Neural progenitor cell (in vitro differentiated cells): ENCODE data around the gene UBE2G2. TPM values are rescaled to one million over a fixed set of nuclear protein-coding genes. Genes with fewer than 3 reads are reported as not detected.

Experiments used
- DNase-seq: peaks from one replicate; pipeline ENCODE4 v3.0.0-alpha.2; 2016; ENCODE audit warnings: low spot score
- H2AFZ ChIP-seq: fragments of 200-600 bp; sonication (generic); replicated peaks from 2 replicates; pipeline ENCODE4 v1.6.1; 2016; ENCODE audit warnings: antibody characterized with exemption
- H3F3A ChIP-seq: fragments of 200-600 bp; sonication (generic); 2 replicates; pipeline ENCODE4 v1.6.1; 2016; ENCODE audit warnings: antibody characterized with exemption, low read depth
- H3K27ac ChIP-seq: fragments of 200-600 bp; sonication (generic); 2 replicates; pipeline ENCODE4 v1.5.1; 2016; ENCODE audit warnings: mild to moderate bottlenecking
- H3K27me3 ChIP-seq: fragments of 200-600 bp; sonication (generic); 2 replicates; pipeline ENCODE4 v1.6.1; 2016; ENCODE audit warnings: mild to moderate bottlenecking, moderate library complexity
- H3K36me3 ChIP-seq: fragments of 200-600 bp; sonication (generic); 2 replicates; pipeline ENCODE4 v1.5.1; 2016
- H3K4me1 ChIP-seq: fragments of 200-600 bp; sonication (generic); 2 replicates; pipeline ENCODE4 v1.6.1; 2016; ENCODE audit warnings: mixed run types
- H3K4me2 ChIP-seq: fragments of 200-600 bp; sonication (generic); 2 replicates; pipeline ENCODE4 v1.6.1; 2016
- H3K4me3 ChIP-seq: fragments of 200-600 bp; sonication (generic); 2 replicates; pipeline ENCODE4 v1.5.1; 2016
- H3K79me2 ChIP-seq: fragments of 200-600 bp; sonication (generic); 2 replicates; pipeline ENCODE4 v1.6.1; 2016; ENCODE audit warnings: low read depth
- H3K9ac ChIP-seq: fragments of 200-600 bp; sonication (generic); 2 replicates; pipeline ENCODE4 v1.6.1; 2016
- H3K9me3 ChIP-seq: fragments of 200-600 bp; sonication (generic); 2 replicates; pipeline ENCODE4 v1.5.1; 2016; ENCODE audit warnings: low read depth
- H4K20me1 ChIP-seq: fragments of 200-600 bp; sonication (generic); 2 replicates; pipeline ENCODE4 v1.6.1; 2016; ENCODE audit warnings: low read depth
- H3K27ac Mint-ChIP-seq: 3 replicates; pipeline ENCODE4 v1.8.0; 2021; ENCODE audit warnings: mixed read lengths
- H3K27me3 Mint-ChIP-seq: 2 replicates; pipeline ENCODE4 v1.8.0; 2022; ENCODE audit warnings: low read depth, mild to moderate bottlenecking, inconsistent platforms, moderate library complexity, mixed read lengths; ENCODE audit not compliant: insufficient read depth
- H3K36me3 Mint-ChIP-seq: 3 replicates; pipeline ENCODE4 v1.8.0; 2021; ENCODE audit warnings: mixed read lengths
- H3K4me1 Mint-ChIP-seq: 3 replicates; pipeline ENCODE4 v1.8.0; 2021; ENCODE audit warnings: mixed read lengths
- H3K4me3 Mint-ChIP-seq: 3 replicates; pipeline ENCODE4 v1.8.0; 2021; ENCODE audit warnings: mild to moderate bottlenecking, moderate library complexity, mixed read lengths
- H3K9me3 Mint-ChIP-seq: 3 replicates; pipeline ENCODE4 v1.8.0; 2020; ENCODE audit warnings: mixed read lengths
- CTCF ChIP-seq: fragments of 200-600 bp; sonication (generic); IDR thresholded peaks from 2 replicates; pipeline ENCODE4 v1.5.1; 2017; ENCODE audit warnings: antibody characterized with exemption, mild to moderate bottlenecking
- EZH2 ChIP-seq: fragments of 200-600 bp; sonication (generic); IDR thresholded peaks from 2 replicates; pipeline ENCODE4 v1.6.1; 2017; ENCODE audit warnings: antibody characterized with exemption, mild to moderate bottlenecking, moderate library complexity
- EZH2phosphoT487 ChIP-seq: fragments of 200-600 bp; sonication (generic); IDR thresholded peaks from 2 replicates; pipeline ENCODE4 v1.6.1; 2017; ENCODE audit warnings: antibody characterized with exemption
- total RNA-seq: library from RNA; depleted of rRNA; stranded (reverse); fragments of >200 nt; gene quantifications from 2 replicates; pipeline ENCODE4 v1.2.3, GENCODE V29; 2015; ENCODE audit warnings: low replicate concordance

Gene UBE2G2
- total RNA-seq, 1 donor from 2014 or later = 83.1 TPM

DNA sequence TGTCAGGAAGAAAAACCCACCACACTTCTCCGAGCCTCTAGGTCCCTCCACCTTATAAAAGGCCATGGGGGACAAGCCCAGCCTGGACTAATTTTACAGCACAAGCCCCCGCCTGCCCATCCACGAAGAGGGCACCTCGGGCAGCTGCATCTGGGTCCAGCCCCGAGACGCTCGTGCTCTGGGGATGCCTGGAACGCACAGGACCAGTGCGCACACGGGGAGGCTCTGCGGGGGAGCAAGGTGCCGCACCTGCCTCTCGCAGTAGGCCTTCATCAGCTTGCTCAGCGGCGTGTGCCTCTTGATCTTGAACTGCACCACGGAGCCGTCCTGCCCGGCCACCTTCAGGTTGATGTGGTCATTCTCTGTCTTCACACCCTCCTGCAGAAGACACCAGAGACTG, 12.1 kb upstream of the UBE2G2 start:
- Mint-ChIP-seq H3K4me3 (no peak overlapping the region), H3K4me1 (peaks cover 9% of the 10 kb centered on the region), H3K27ac (no peak overlapping the region), H3K36me3 (peaks cover 8% of the 10 kb centered on the region), H3K27me3 (peaks cover 3% of the 10 kb centered on the region), H3K9me3 (no peaks in the 10 kb centered on the region)
- H3K27me3 ChIP-seq = no peaks in the 10 kb centered on the region
- TF ChIP-seq CTCF (no peak), EZH2 (no peak), EZH2phosphoT487 (no peak)
- no peak overlapping the region for H2AFZ ChIP-seq
- DNase-seq = no peak
- H3K36me3 ChIP-seq = no peaks in the 10 kb centered on the region
- H3K9me3 ChIP-seq = no peaks in the 10 kb centered on the region
- H3K4me2 ChIP-seq = no peak overlapping the region
- no peak overlapping the region for H3K27ac ChIP-seq
- peaks cover 5% of the 10 kb centered on the region for H3F3A ChIP-seq
- no peak overlapping the region for H3K9ac ChIP-seq
- peaks cover 55% of the 10 kb centered on the region for H3K79me2 ChIP-seq
- H3K4me3 ChIP-seq = no peak overlapping the region
- H4K20me1 ChIP-seq = peaks cover 48% of the 10 kb centered on the region
- no peaks in the 10 kb centered on the region for H3K4me1 ChIP-seq

- Histone ChIP-seq H3K79me2 (peaks cover 55% of the 10 kb centered on the region), H3F3A (peaks cover 5% of the 10 kb centered on the region), H2AFZ (no peak overlapping the region), H3K4me2 (no peak overlapping the region), H3K9ac (no peak overlapping the region), H3K9me3 (no peaks in the 10 kb centered on the region), H4K20me1 (peaks cover 48% of the 10 kb centered on the region), H3K36me3 (no peaks in the 10 kb centered on the region), H3K27me3 (no peaks in the 10 kb centered on the region), H3K27ac (no peak overlapping the region), H3K4me3 (no peak overlapping the region), H3K4me1 (no peaks in the 10 kb centered on the region)
- Mint-ChIP-seq H3K9me3 (no peaks in the 10 kb centered on the region), H3K36me3 (peaks cover 8% of the 10 kb centered on the region), H3K4me3 (no peak overlapping the region), H3K4me1 (peaks cover 9% of the 10 kb centered on the region), H3K27me3 (peaks cover 3% of the 10 kb centered on the region), H3K27ac (no peak overlapping the region)
- DNase-seq = no peak
- TF ChIP-seq EZH2phosphoT487 (no peak), CTCF (no peak), EZH2 (no peak)
Measured at GRCh38 chr21:44813149-44813548, 11.5 kb upstream of the UBE2G2 start.

DNA sequence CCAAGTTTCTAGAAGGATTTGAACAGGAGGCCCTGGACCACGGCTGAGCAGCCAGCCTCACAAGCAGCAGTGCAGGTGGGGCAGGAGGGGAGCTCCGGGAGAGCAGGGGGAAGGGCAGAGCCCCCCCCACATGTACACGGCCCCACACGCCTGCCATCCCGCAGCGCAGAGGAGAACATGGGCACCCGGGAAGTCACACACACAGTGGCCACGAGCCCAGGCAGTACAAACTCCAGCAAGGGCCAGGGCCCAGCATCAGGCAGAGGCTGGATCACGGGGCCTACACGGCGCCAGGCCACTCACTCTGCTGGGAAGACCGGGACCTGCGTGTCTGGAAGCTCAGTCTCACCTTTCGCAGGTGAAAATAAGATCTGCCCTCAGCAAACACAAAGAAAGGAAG, 11.0 kb upstream of the UBE2G2 start:
- H3K9me3 ChIP-seq = no peaks in the 10 kb centered on the region
- H3K9ac ChIP-seq = no peak overlapping the region
- H3K36me3 ChIP-seq = no peaks in the 10 kb centered on the region
- peaks cover 48% of the 10 kb centered on the region for H4K20me1 ChIP-seq
- peaks cover 5% of the 10 kb centered on the region for H3F3A ChIP-seq
- Mint-ChIP-seq H3K36me3 (peaks cover 8% of the 10 kb centered on the region), H3K9me3 (no peaks in the 10 kb centered on the region), H3K27me3 (peaks cover 3% of the 10 kb centered on the region), H3K27ac (no peak overlapping the region), H3K4me1 (peaks cover 9% of the 10 kb centered on the region), H3K4me3 (no peak overlapping the region)
- H2AFZ ChIP-seq = no peak overlapping the region
- no peaks in the 10 kb centered on the region for H3K4me1 ChIP-seq
- no peak for DNase-seq
- H3K79me2 ChIP-seq = peaks cover 55% of the 10 kb centered on the region
- H3K27me3 ChIP-seq = no peaks in the 10 kb centered on the region
- H3K4me3 ChIP-seq = no peak overlapping the region
- H3K27ac ChIP-seq = no peak overlapping the region
- TF ChIP-seq EZH2phosphoT487 (no peak), CTCF (no peak), EZH2 (no peak)
- no peak overlapping the region for H3K4me2 ChIP-seq
